HG03460 (cell line): Measurements from ENCODE around the gene NCKAP1.
"Not testable (repeated sequence)": the region's sequence is repeated elsewhere in the genome, so short reads cannot be mapped to it uniquely, and the experiment has no call there.

Experiments
- ATAC-seq: cut with Tn5 transposase; IDR thresholded peaks from one replicate; pipeline ENCODE4 v1.9.1; 2021; ENCODE audit not compliant: unreplicated experiment

Gene NCKAP1

DNA sequence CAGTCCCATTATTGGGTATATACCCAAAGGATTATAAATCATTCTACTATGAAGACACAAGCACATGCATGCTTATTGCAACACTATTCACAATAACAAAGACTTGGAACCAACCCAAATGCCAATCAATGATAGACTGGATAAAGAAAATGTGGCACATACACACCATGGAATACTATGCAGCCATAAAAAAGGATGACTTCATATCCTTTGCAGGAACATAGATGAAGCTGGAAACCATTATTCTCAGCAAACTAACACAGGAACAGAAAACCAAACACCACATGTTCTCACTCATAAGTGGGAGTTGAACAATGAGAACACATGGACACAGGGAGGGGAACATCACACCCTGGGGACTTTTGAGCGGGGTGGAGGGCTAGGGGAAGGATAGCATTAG, 158.2 kb downstream of the NCKAP1 start:
- not testable (repeated sequence) for ATAC-seq

DNA sequence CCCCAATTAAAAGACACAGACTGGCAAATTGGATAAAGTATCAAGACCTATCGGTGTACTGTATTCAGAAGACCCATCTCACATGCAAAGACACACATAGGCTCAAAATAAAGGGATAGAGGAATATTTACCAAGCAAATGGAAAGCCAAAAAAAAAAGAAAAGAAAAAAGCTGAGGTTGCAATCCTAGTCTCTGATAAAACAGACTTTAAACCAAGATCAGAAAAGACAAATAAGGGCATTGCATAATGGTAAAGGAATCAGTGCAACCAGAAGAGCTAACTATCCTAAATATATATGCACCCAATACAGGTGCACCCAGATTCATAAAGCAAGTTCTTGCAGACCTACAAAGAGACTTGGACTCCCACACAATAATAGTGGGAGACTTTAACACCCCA, 161.6 kb downstream of the NCKAP1 start:
- not testable (repeated sequence) for ATAC-seq

GRCh38 chr2:182870227-182870626, 168.0 kb downstream of the NCKAP1 start:
- ATAC-seq: no peak

DNA sequence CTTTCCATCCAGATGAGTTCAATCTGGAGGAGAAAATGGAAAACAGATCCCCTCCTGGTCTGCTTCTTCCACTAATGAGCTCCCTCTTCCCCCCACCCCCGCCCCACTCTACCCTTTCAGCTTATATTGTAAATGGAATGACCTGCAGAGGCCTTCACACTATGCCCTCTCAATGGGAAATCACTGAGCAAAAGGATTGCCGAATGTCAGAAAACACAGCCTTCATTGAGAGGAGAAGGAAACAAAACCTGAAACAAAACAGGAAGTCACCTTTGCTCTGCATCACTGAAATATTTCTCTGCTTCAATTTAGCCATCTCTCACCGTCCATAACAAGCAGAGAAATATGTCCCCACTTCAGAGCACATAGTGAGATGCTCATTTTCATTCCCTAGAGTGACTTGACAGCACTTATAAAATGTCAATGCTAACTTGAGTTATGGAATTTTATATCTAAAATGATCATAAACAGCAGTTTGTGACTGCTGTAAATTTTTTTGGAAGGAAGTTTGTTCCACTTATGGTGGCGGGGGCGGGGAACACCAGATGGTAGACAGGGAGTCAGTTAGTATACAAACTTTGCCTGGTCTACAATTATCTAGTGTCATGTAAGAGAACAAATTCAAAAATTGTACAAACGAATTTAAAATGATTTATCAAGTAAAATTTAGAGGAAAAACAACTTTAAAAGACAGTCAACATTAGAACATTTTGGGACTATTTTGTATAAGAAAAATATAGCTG, 170.0 kb downstream of the NCKAP1 start:
- no peak for ATAC-seq

GRCh38 chr2:182867426-182868053, 170.7 kb downstream of the NCKAP1 start:
- no peak for ATAC-seq

GRCh38 chr2:182866461-182867406, 171.5 kb downstream of the NCKAP1 start, which contains the start of gene FRZB:
Gene FRZB (minus strand): TSS chr2:182866637. CDS start chr2:182866552, 85 bp downstream.
- ATAC-seq: no peak

DNA sequence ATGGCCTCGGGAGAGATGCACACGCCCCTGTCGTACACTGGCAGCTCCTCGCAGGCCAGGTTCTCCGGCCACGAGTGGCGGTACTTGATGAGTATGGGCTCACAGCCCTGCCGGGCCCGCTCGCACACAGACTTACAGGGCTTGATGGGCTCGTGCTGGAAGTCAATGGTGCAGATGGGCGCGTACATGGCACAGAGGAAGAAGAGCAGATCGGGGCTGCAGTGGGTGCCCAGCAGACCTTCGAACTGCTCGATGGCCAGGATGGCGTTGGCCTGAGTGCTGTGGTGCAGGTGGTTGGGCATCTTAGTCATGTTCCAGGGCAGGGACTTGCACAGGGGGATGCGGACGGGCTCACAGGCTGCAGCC, 172.2 kb downstream of the NCKAP1 start:
- ATAC-seq: no peak

GRCh38 chr2:182864949-182865570, 173.2 kb downstream of the NCKAP1 start:
- no peak for ATAC-seq

- ATAC-seq: no peak
Measured at GRCh38 chr2:182863642-182864041, 174.6 kb downstream of the NCKAP1 start.

DNA sequence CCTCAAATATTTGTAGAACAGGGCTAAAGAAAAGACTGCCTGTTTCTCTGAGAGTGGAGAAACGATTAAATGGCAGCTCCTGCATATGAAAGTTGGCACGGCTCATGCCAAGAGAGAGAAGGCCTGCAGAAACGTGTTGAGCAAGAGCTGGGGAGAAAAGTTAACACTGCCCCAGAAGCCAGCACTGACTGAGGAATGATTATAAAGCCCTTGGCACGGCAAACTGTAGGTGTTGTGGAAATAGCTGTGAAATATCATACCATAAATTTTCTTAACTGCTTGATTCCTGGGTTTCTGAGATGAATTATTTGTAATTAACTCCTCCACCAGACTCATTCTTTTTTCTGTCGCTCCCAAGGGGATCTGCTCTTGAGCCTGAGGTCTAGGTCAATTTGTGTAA, 176.2 kb downstream of the NCKAP1 start:
- ATAC-seq: no peak

DNA sequence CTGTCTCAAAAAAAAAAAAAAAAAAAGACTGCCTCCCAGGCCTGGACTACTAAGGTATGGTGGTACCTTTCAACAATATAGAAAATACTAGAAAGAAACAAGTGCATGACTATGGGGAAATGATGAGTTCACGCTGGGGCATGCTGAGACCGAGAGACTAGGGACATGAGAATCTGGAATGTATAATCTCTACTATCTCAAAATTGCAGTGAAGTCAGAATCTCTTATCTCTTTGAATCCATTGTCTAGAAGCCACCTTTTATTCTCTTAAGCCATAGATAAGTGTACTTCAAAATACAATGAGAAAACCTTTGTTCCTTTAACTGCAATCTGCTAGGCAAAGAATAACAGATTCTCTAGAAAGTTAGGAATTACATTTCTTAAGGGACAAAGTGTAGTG, 177.4 kb downstream of the NCKAP1 start:
- ATAC-seq: no peak
